Tibial nerve (tissue), 4 donors: ENCODE results near the gene HOXB9. TPM values are rescaled to one million over a fixed set of nuclear protein-coding genes. Genes with fewer than 3 reads are reported as not detected.

ENCODE experiments used
- DNase-seq, 2 donors: peaks; one replicate each; pipeline ENCODE4 v3.0.0-alpha.2; 2019; ENCODE audit warnings: low spot score in 2 of 2
- H3K27ac ChIP-seq, 4 donors: fragments of 200-600 bp; sonication (generic) in 3 of 4; one replicate each; pipeline ENCODE4 v1.5.1; 2017 to 2019; ENCODE audit warnings: mild to moderate bottlenecking in 1 of 4
- H3K27me3 ChIP-seq, 2 donors: fragments of 200-600 bp; sonication (generic) in 1 of 2; one replicate each; pipeline versions ENCODE4 v1.5.1 to v1.6.0; 2017 to 2019
- H3K36me3 ChIP-seq, 3 donors: fragments of 200-600 bp; sonication (generic); one replicate each; pipeline ENCODE4 v1.5.1; 2018 to 2019
- H3K4me1 ChIP-seq, 4 donors: fragments of 200-600 bp; sonication (generic) in 3 of 4; one replicate each; pipeline ENCODE4 v1.5.1; 2017 to 2019
- H3K4me3 ChIP-seq, 4 donors: fragments of 200-600 bp; sonication (generic) in 3 of 4; one replicate each; pipeline ENCODE4 v1.5.1; 2017 to 2019; ENCODE audit warnings: mild to moderate bottlenecking in 1 of 4, moderate library complexity in 1 of 4
- H3K9me3 ChIP-seq, 4 donors: fragments of 200-600 bp; sonication (generic) in 3 of 4; one replicate each; pipeline ENCODE4 v1.5.1; 2017 to 2019
- CTCF ChIP-seq, 5 experiments: fragments of 200-600 bp in 3 of 5; fragments of 450-650 bp in 2 of 5; sonication (generic) in 3 of 5; IDR thresholded peaks; one replicate each; pipeline ENCODE4 v1.5.1; 2016 to 2019; ENCODE audit warnings: antibody characterized with exemption in 5 of 5, mild to moderate bottlenecking in 3 of 5, moderate library complexity in 2 of 5
- EP300 ChIP-seq, 2 donors: sonication (generic); formaldehyde crosslinking; IDR thresholded peaks; one replicate each; pipeline ENCODE4 v1.6.1; 2017; ENCODE audit warnings: antibody characterized with exemption in 2 of 2, mild to moderate bottlenecking in 1 of 2
- POLR2A ChIP-seq, 2 donors: fragments of 450-650 bp; IDR thresholded peaks; one replicate each; pipeline ENCODE4 v1.6.1; 2017; ENCODE audit warnings: antibody characterized with exemption in 2 of 2, mild to moderate bottlenecking in 2 of 2, moderate library complexity in 2 of 2
- WGBS, 2 donors: methylation state at CpG; one replicate each; pipeline ENCODE4 v1.1.5; 2018; 5-methylcytosine and 5-hydroxymethylcytosine counted together
- total RNA-seq, 4 donors: library from RNA; depleted of rRNA; stranded (reverse); fragments of >200 nt; gene quantifications; one replicate each; pipeline ENCODE4 v1.1.0, GENCODE V29; 2016

The HOXB9 gene
- total RNA-seq, 4 donors from 2014 or later = 0.21 to 0.30 TPM; not detected in 2

DNA sequence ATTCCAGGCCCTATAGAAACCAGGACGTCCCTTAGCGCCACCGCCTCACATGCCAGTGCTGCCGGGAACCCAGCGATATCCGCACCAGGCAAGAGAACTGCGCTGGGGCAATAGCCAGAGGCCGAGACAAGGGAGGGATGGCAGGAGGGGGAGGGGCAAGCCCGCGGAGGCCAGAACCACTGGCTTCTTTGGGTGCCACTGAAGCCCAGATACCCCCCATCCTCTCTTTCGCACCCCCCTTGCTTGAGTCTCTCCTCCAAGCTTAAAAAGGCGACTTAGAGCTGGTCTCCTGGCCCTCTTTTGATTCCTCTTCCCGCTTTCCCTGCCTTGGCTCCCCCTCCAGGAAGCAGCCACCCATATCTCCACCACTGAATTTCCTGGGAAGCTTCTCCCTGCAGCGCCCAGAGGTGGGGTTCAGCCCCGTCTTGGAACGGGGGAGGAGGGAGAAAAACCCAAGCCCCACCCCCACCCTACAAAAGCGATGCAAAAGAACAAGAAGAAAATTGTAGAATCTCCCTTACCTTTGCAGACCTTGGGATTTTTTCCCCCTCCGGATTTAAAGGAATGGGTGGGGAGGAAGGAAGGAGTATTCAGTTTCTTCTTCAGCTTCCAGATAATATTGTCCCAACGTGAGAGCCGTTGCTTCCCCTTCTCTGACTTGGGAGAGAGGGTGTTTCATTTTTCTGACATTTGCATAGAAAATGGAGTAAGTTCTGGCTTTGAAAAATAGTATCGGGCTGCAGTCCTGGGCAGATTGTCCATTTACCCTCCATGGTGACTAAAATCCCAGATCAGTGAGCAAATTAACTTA, 22.0 kb downstream of the HOXB9 start:
- H3K27me3 ChIP-seq = peaks cover 0 to 100% of the 10 kb centered on the region in 2 donors
- H3K4me1 ChIP-seq = peaks cover 0 to 15% (median 3%) of the 10 kb centered on the region in 4 donors
- H3K27ac ChIP-seq = peak overlapping the region in 3 of 4 donors; percentile 5 to 80 (median 58)
- H3K4me3 ChIP-seq = peak overlapping the region; percentile 13 to 49 (median 27)
- H3K36me3 ChIP-seq = no peaks in the 10 kb centered on the region
- WGBS, 2 donors = 3 to 12% methylated on average over 21 of the region's 21 CpGs
- no peak for DNase-seq
- TF ChIP-seq EP300 (IDR thresholded peaks at IDR 0.05) (peak in 1 of 2 donors; percentile 31), POLR2A (IDR thresholded peaks at IDR 0.05) (no peak), CTCF (IDR thresholded peaks at IDR 0.05) (no peak)
- peaks cover 0 to 13% (median 0%) of the 10 kb centered on the region in 4 donors for H3K9me3 ChIP-seq

DNA sequence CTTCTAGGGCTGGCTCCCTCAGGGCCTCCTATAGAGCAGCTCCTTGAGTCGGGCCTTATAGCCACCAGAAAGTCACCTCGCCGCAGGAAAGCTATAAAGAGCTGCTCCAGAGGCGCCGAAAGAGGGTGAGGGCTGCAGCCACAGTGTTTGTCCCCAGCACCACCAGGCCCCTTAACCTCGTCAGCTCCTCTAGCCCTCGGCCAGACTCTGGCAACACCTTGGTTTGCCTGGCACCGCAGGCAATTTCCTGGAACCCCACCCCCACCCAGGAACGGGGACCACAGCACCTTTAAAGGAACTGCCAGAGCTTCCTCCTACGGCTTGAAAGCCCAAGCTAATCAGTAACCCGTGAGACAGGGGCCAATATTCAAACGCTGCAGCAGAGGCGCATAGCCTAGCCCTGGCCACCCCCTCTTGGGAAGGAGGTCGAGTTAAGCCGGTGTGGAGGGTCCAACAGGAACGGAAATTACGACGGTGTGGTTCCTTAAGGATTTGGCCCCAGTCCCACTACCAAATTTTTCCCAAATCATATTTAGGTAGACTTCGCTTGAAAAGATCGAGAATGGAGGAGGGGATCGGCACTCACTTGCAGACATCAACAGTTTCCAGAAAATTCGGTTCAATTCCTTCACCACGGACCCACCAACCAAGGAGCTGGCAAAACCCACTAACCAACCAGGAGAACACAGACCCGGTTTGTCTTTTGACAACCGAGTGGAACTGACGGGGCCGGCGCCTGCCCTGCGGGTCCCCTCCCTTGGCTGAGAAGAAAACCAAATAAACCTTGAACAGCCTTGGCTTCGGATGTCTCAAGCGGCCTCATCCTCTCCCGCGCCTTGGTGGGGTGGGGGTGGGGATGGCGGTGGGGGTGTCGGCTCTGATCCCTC, 24.4 kb downstream of the HOXB9 start:
- WGBS, 2 donors = 26 to 32% methylated on average over 31 to 32 of the region's 35 CpGs
- H3K27me3 ChIP-seq = peaks cover 0 to 100% of the 10 kb centered on the region in 2 donors
- H3K27ac ChIP-seq = no peak overlapping the region
- peaks cover 0 to 35% (median 13%) of the 10 kb centered on the region in 4 donors for H3K4me1 ChIP-seq
- H3K36me3 ChIP-seq = no peaks in the 10 kb centered on the region
- no peak for DNase-seq
- no peak for TF ChIP-seq EP300 (IDR thresholded peaks at IDR 0.05)
- TF ChIP-seq POLR2A (IDR thresholded peaks at IDR 0.05) = no peak
- no peak for TF ChIP-seq CTCF (IDR thresholded peaks at IDR 0.05)
- peak overlapping the region in 2 of 4 donors; percentile 41 to 49 for H3K4me3 ChIP-seq
- peaks cover 0 to 13% (median 0%) of the 10 kb centered on the region in 4 donors for H3K9me3 ChIP-seq

DNA sequence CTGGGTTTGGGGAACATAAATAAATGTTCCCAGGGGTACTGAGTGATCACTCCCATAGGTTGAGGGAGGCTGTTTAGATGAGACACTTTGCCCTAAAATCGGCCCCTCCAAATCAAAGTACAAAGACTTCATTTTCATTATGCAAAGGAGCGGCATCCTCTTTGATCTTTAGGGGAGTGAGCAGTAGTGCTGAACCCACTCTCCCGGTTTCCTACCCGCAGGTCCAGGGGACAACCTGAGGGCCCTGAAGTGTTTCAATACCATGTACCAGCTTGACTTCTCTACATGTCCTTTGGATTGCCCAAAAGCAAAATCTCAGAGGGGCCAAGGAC, 25.0 kb downstream of the HOXB9 start:
- 37 to 61% methylated on average over 4 of the region's 4 CpGs for WGBS, 2 donors
- no peak for DNase-seq
- TF ChIP-seq POLR2A (IDR thresholded peaks at IDR 0.05) (no peak), EP300 (IDR thresholded peaks at IDR 0.05) (no peak), CTCF (IDR thresholded peaks at IDR 0.05) (no peak)
- H3K27me3 ChIP-seq = peaks cover 0 to 100% of the 10 kb centered on the region in 2 donors
- peaks cover 0 to 41% (median 13%) of the 10 kb centered on the region in 4 donors for H3K4me1 ChIP-seq
- H3K4me3 ChIP-seq = no peak overlapping the region
- H3K27ac ChIP-seq = no peak overlapping the region
- no peaks in the 10 kb centered on the region for H3K36me3 ChIP-seq
- H3K9me3 ChIP-seq = peaks cover 0 to 13% (median 0%) of the 10 kb centered on the region in 4 donors

DNA sequence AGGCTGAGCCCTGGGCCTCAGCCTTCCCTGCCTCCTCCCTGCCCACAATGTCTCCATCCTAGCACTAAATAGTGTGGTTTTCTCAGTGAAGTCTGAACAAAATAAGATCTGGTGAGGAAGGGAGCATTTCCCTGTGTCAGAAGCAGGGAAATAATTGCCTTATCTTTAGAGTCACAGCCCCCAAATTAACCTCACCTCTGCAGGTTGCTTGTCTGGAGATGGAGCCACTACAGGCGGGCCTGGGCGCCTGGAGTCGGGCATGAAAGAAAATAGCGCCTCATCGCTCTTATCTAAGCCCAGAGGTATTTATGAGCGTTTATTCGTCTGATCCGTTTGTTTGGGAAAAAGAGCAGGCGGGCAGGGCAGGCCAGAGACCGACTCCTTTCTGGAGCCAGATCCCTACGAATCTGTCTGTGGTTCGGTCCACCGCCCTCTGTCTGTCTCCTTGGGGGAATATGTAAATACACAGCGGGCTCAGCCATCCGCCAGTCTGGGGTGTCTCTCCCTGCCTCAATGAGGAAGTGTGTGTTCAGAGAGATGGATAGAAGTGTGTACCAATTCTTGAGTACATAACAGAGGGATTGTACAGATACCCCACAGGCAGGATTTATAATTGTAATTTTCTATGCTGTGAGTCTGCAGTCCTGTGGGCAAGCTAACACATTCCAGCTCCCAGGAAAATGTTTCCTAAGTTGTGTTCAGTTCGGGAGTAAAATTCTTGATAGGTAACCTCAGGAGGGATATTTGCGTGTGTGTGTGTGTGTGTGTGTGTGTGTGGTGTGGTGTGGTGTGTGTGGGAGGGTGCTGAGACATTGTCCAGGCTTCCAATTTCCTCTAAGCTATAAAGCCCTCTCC, 25.7 kb downstream of the HOXB9 start:
- Histone ChIP-seq H3K4me1 (peaks cover 0 to 45% (median 15%) of the 10 kb centered on the region in 4 donors), H3K27ac (no peak overlapping the region), H3K4me3 (no peak overlapping the region), H3K36me3 (no peaks in the 10 kb centered on the region), H3K9me3 (peaks cover 0 to 13% (median 0%) of the 10 kb centered on the region in 4 donors), H3K27me3 (peaks cover 0 to 100% of the 10 kb centered on the region in 2 donors)
- DNase-seq = no peak
- WGBS, 2 donors = 64 to 66% methylated on average over 17 of the region's 17 CpGs
- no peak for TF ChIP-seq POLR2A (IDR thresholded peaks at IDR 0.05)
- TF ChIP-seq EP300 (IDR thresholded peaks at IDR 0.05) = no peak
- TF ChIP-seq CTCF (IDR thresholded peaks at IDR 0.05) = no peak
